Measurements from ENCODE around the gene YPEL4.

Gene YPEL4

GRCh38 chr11:57622263-57622662, 27.4 kb downstream of the YPEL4 start:
- Histone ChIP-seq H3K79me2 (ENCODE audit: insufficient read depth, low read length) (no peaks in the 10 kb centered on the region), H3K4me1 (ENCODE audit: insufficient read depth, low read length, poor library complexity, severe bottlenecking) (no peaks in the 10 kb centered on the region), H3K4me2 (ENCODE audit: low read depth, low read length, poor library complexity, severe bottlenecking) (no peak overlapping the region), H3K27me3 (ENCODE audit: insufficient read depth, low read length, poor library complexity, severe bottlenecking) (no peaks in the 10 kb centered on the region), H4K20me1 (ENCODE audit: insufficient read depth, low read length, poor library complexity, severe bottlenecking) (no peaks in the 10 kb centered on the region), H3K9me3 (ENCODE audit: insufficient read depth, low read depth, low read length) (peaks cover 18% of the 10 kb centered on the region; the same call in 1 of the 2 replicates), H3K4me3 (ENCODE audit: low read length, poor library complexity, severe bottlenecking) (no peak overlapping the region), H3F3A (ENCODE audit: low read depth) (no peaks in the 10 kb centered on the region), H3K9me2 (replicated peaks; ENCODE audit: low read depth, low read length) (no peaks in the 10 kb centered on the region), H3K9ac (ENCODE audit: low read depth, low read length, poor library complexity, severe bottlenecking) (no peak overlapping the region), H2AFZ (ENCODE audit: low read length) (no peak overlapping the region), H3K36me3 (ENCODE audit: insufficient read depth, low read length) (no peaks in the 10 kb centered on the region)
- TF ChIP-seq, protein P1, sequence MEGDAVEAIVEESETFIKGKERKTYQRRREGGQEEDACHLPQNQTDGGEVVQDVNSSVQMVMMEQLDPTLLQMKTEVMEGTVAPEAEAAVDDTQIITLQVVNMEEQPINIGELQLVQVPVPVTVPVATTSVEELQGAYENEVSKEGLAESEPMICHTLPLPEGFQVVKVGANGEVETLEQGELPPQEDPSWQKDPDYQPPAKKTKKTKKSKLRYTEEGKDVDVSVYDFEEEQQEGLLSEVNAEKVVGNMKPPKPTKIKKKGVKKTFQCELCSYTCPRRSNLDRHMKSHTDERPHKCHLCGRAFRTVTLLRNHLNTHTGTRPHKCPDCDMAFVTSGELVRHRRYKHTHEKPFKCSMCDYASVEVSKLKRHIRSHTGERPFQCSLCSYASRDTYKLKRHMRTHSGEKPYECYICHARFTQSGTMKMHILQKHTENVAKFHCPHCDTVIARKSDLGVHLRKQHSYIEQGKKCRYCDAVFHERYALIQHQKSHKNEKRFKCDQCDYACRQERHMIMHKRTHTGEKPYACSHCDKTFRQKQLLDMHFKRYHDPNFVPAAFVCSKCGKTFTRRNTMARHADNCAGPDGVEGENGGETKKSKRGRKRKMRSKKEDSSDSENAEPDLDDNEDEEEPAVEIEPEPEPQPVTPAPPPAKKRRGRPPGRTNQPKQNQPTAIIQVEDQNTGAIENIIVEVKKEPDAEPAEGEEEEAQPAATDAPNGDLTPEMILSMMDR (conservative IDR thresholded peaks at IDR 0.05; ENCODE audit: low read length), result no peak
- no peak for TF ChIP-seq EZH2phosphoT487 (IDR thresholded peaks at IDR 0.05; ENCODE audit: borderline replicate concordance)

- Histone ChIP-seq H4K20me1 (ENCODE audit: insufficient read depth, low read length, poor library complexity, severe bottlenecking) (no peaks in the 10 kb centered on the region), H2AFZ (ENCODE audit: low read length) (no peak overlapping the region)
These were observed 29.2 kb downstream of the YPEL4 start for GRCh38 chr11:57620467-57620866.

GRCh38 chr11:57619331-57619730, 30.4 kb downstream of the YPEL4 start:
- H3K4me2 ChIP-seq (ENCODE audit: low read depth, low read length, poor library complexity, severe bottlenecking), result no peak overlapping the region
- H3K79me2 ChIP-seq (ENCODE audit: insufficient read depth, low read length), result no peaks in the 10 kb centered on the region
- H4K20me1 ChIP-seq (ENCODE audit: insufficient read depth, low read length, poor library complexity, severe bottlenecking), result no peaks in the 10 kb centered on the region
- H3K4me1 ChIP-seq (ENCODE audit: insufficient read depth, low read length, poor library complexity, severe bottlenecking), result no peaks in the 10 kb centered on the region
- H2AFZ ChIP-seq (ENCODE audit: low read length), result no peak overlapping the region
- no peak overlapping the region for H3K4me3 ChIP-seq (ENCODE audit: low read length, poor library complexity, severe bottlenecking)
- no peaks in the 10 kb centered on the region for H3K36me3 ChIP-seq (ENCODE audit: insufficient read depth, low read length)
- H3K9ac ChIP-seq (ENCODE audit: low read depth, low read length, poor library complexity, severe bottlenecking), result no peak overlapping the region
- TF ChIP-seq, protein P1 (conservative IDR thresholded peaks at IDR 0.05; ENCODE audit: low read length), result peak; percentile 62
- no peak for TF ChIP-seq EZH2phosphoT487 (IDR thresholded peaks at IDR 0.05; ENCODE audit: borderline replicate concordance)
- H3K9me3 ChIP-seq (ENCODE audit: insufficient read depth, low read depth, low read length), result peaks cover 18% of the 10 kb centered on the region; the same call in 1 of the 2 replicates
- H3K9me2 ChIP-seq (replicated peaks; ENCODE audit: low read depth, low read length), result no peaks in the 10 kb centered on the region
- H3F3A ChIP-seq (ENCODE audit: low read depth), result no peaks in the 10 kb centered on the region
- no peaks in the 10 kb centered on the region for H3K27me3 ChIP-seq (ENCODE audit: insufficient read depth, low read length, poor library complexity, severe bottlenecking)

More at GRCh38 chr11:57620467-57620866, 29.2 kb downstream of the YPEL4 start:
- Histone ChIP-seq H3K9ac (ENCODE audit: low read depth, low read length, poor library complexity, severe bottlenecking) (no peak overlapping the region), H3K9me3 (ENCODE audit: insufficient read depth, low read depth, low read length) (peaks cover 18% of the 10 kb centered on the region; the same call in 1 of the 2 replicates), H3K4me1 (ENCODE audit: insufficient read depth, low read length, poor library complexity, severe bottlenecking) (no peaks in the 10 kb centered on the region), H3K27me3 (ENCODE audit: insufficient read depth, low read length, poor library complexity, severe bottlenecking) (no peaks in the 10 kb centered on the region), H3K9me2 (replicated peaks; ENCODE audit: low read depth, low read length) (no peaks in the 10 kb centered on the region), H3K79me2 (ENCODE audit: insufficient read depth, low read length) (no peaks in the 10 kb centered on the region), H3F3A (ENCODE audit: low read depth) (no peaks in the 10 kb centered on the region), H3K4me2 (ENCODE audit: low read depth, low read length, poor library complexity, severe bottlenecking) (no peak overlapping the region), H3K4me3 (ENCODE audit: low read length, poor library complexity, severe bottlenecking) (no peak overlapping the region), H3K36me3 (ENCODE audit: insufficient read depth, low read length) (no peaks in the 10 kb centered on the region)
- TF ChIP-seq, protein P1 (conservative IDR thresholded peaks at IDR 0.05; ENCODE audit: low read length), result no peak
- no peak for TF ChIP-seq EZH2phosphoT487 (IDR thresholded peaks at IDR 0.05; ENCODE audit: borderline replicate concordance)
